ENCODE measurements around the gene DCTPP1.
"Not testable (repeated sequence)": the region's sequence is repeated elsewhere in the genome, so short reads cannot be mapped to it uniquely, and the experiment has no call there.

Gene DCTPP1

GRCh38 chr16:30416047-30416603 lies 13.7 kb downstream of the DCTPP1 start:
- FAIRE-seq, result no peak
- DNase-seq (ENCODE audit: insufficient read length, low spot score), result no peak

GRCh38 chr16:30414159-30414558 lies 15.7 kb downstream of the DCTPP1 start:
- FAIRE-seq (no peak), DNase-seq (ENCODE audit: insufficient read length, low spot score) (no peak)

- no peak for FAIRE-seq
Measured at GRCh38 chr16:30413112-30413806, 16.6 kb downstream of the DCTPP1 start.

GRCh38 chr16:30409125-30410060 lies 20.4 kb downstream of the DCTPP1 start:
- DNase-seq (ENCODE audit: insufficient read length, low spot score) (peak; percentile 90), FAIRE-seq (no peak)

More at GRCh38 chr16:30413112-30413806, 16.6 kb downstream of the DCTPP1 start:
- no peak for DNase-seq (ENCODE audit: insufficient read length, low spot score)

- DNase-seq (ENCODE audit: insufficient read length, low spot score) (no peak), FAIRE-seq (no peak)
Measured at GRCh38 chr16:30407804-30408534, 21.9 kb downstream of the DCTPP1 start.

GRCh38 chr16:30407102-30407803 lies 22.6 kb downstream of the DCTPP1 start, which contains the start of gene ZNF771:
Gene ZNF771, plus strand, starts transcription at chr16:30407606. Its CDS starts 448 bp downstream, at chr16:30408054.
- FAIRE-seq, result no peak
- DNase-seq (ENCODE audit: insufficient read length, low spot score), result peak; percentile 82

GRCh38 chr16:30406795-30407101 lies 23.1 kb downstream of the DCTPP1 start:
- no peak for DNase-seq (ENCODE audit: insufficient read length, low spot score)
- FAIRE-seq, result no peak

- no peak for DNase-seq (ENCODE audit: insufficient read length, low spot score)
- no peak for FAIRE-seq
Measured at GRCh38 chr16:30401768-30402425, 27.9 kb downstream of the DCTPP1 start.

- DNase-seq (ENCODE audit: insufficient read length, low spot score) (no peak), FAIRE-seq (no peak)
Measured at GRCh38 chr16:30399435-30400186, 30.2 kb downstream of the DCTPP1 start.

GRCh38 chr16:30398661-30399434 lies 31.0 kb downstream of the DCTPP1 start:
- FAIRE-seq, result no peak

GRCh38 chr16:30397776-30398660 lies 31.8 kb downstream of the DCTPP1 start:
- DNase-seq (ENCODE audit: insufficient read length, low spot score), result no peak
- no peak for FAIRE-seq

More at GRCh38 chr16:30398661-30399434, 31.0 kb downstream of the DCTPP1 start:
- DNase-seq (ENCODE audit: insufficient read length, low spot score), result no peak

GRCh38 chr16:30397056-30397455 lies 32.8 kb downstream of the DCTPP1 start:
- no peak for FAIRE-seq
- DNase-seq (ENCODE audit: insufficient read length, low spot score), result no peak

GRCh38 chr16:30396627-30397026 lies 33.2 kb downstream of the DCTPP1 start:
- not testable (repeated sequence) for FAIRE-seq; DNase-seq (ENCODE audit: insufficient read length, low spot score)

GRCh38 chr16:30395992-30396585 lies 33.7 kb downstream of the DCTPP1 start:
- DNase-seq (ENCODE audit: insufficient read length, low spot score) (no peak), FAIRE-seq (no peak)

GRCh38 chr16:30395155-30395991 lies 34.5 kb downstream of the DCTPP1 start, which contains the start of gene ZNF48:
Gene ZNF48, plus strand, starts transcription at chr16:30395420. Its CDS starts 375 bp downstream, at chr16:30395795.
- peak; percentile 78 for DNase-seq (ENCODE audit: insufficient read length, low spot score)
- peak; percentile 20 for FAIRE-seq
